ENCODE measurements around the gene FZR1.

- TF ChIP-seq CTCF (IDR thresholded peaks at IDR 0.05; ENCODE audit: insufficient read depth, low read length, poor library complexity, severe bottlenecking) (no peak), EZH2phosphoT487 (conservative IDR thresholded peaks at IDR 0.05; ENCODE audit: low read length) (no peak)
Measured at GRCh38 chr19:3544058-3544376, 37.9 kb downstream of the FZR1 start.
